Tibial nerve (tissue), 4 donors: Measurements from ENCODE around the gene TBXAS1.
A peak's percentile ranks its signal among the peaks of the same experiment; 100 is the strongest.

Experiments
- CTCF ChIP-seq, 5 experiments: fragments of 200-600 bp in 3 of 5; fragments of 450-650 bp in 2 of 5; sonication (generic) in 3 of 5; IDR thresholded peaks; one replicate each; pipeline ENCODE4 v1.5.1; 2016 to 2019; ENCODE audit warnings: antibody characterized with exemption in 5 of 5, mild to moderate bottlenecking in 3 of 5, moderate library complexity in 2 of 5
- EP300 ChIP-seq, 2 donors: sonication (generic); formaldehyde crosslinking; IDR thresholded peaks; one replicate each; pipeline ENCODE4 v1.6.1; 2017; ENCODE audit warnings: antibody characterized with exemption in 2 of 2, mild to moderate bottlenecking in 1 of 2
- POLR2A ChIP-seq, 2 donors: fragments of 450-650 bp; IDR thresholded peaks; one replicate each; pipeline ENCODE4 v1.6.1; 2017; ENCODE audit warnings: antibody characterized with exemption in 2 of 2, mild to moderate bottlenecking in 2 of 2, moderate library complexity in 2 of 2

- peak in 3 of 5 experiments; percentile 31 to 45 (median 40) for TF ChIP-seq CTCF (IDR thresholded peaks at IDR 0.05)
- no peak for TF ChIP-seq POLR2A (IDR thresholded peaks at IDR 0.05)
- TF ChIP-seq EP300 (IDR thresholded peaks at IDR 0.05) = no peak
Measured at GRCh38 chr7:140003913-140004382, 174.9 kb downstream of the TBXAS1 start.
